ENCODE data around the gene OR51B4. TPM values are rescaled to one million over a fixed set of nuclear protein-coding genes. Genes with fewer than 3 reads are reported as not detected.

The OR51B4 gene
- total and polyA plus RNA-seq, 2 donors (not counting 3 experiments of a cell fraction or from before 2014, with no cell fraction given), result 0.08 TPM; not detected in 1

- no peak for FAIRE-seq
- BruUV-seq (replicated peaks), result no TSS peak
- Histone ChIP-seq H3K4me2 (ENCODE audit: insufficient read depth, low read length) (no peak within 1 kb of the TSS), H3K27ac (ENCODE audit: insufficient read depth, low read depth, low read length) (no peak within 1 kb of the TSS), H4K20me1 (replicated peaks; ENCODE audit: control insufficient read depth, extremely low read depth, insufficient read depth, low read length) (no peaks in the 10 kb centered on the region), H3K4me3 (replicated peaks in 1 of 3; ENCODE audit: insufficient read depth in 1 of 3, low read depth in 1 of 3, low read length in 3 of 3) (no peak within 1 kb of the TSS), H3K9me1 (replicated peaks; ENCODE audit: control insufficient read depth, extremely low read depth, insufficient read depth, low read length) (no peaks in the 10 kb centered on the region), H3K79me2 (ENCODE audit: control insufficient read depth, insufficient read depth, low read length) (no peaks in the 10 kb centered on the region), H3K27me3 (ENCODE audit: control insufficient read depth in 2 of 2, insufficient read depth in 2 of 2, low read length in 2 of 2) (no peaks in the 10 kb centered on the region), H3K9me3 (replicated peaks; ENCODE audit: control insufficient read depth, insufficient read depth, low read length) (no peaks in the 10 kb centered on the region), H3K9ac (replicated peaks; ENCODE audit: extremely low read depth, insufficient read depth, low read length) (no peak within 1 kb of the TSS), H3K36me3 (ENCODE audit: control insufficient read depth in 2 of 2, extremely low read depth in 1 of 2, insufficient read depth in 2 of 2, low read length in 2 of 2) (no peaks in the 10 kb centered on the region), H2AFZ (ENCODE audit: low read depth, low read length) (no peak within 1 kb of the TSS), H3K4me1 (ENCODE audit: control insufficient read depth, extremely low read depth, insufficient read depth, low read length) (no peaks in the 10 kb centered on the region)
- intact Hi-C loops (cut with micrococcal nuclease) (no loop called here), dilution Hi-C loops (cut with MboI; ENCODE audit: extremely low pct_ligation_motif_present, low sequenced_read_pairs) (no loop called here)
- no peak for TF ChIP-seq POLR2A (IDR thresholded peaks at IDR 0.05; ENCODE audit: low read depth, low read length)
- no peak for TF ChIP-seq CTCF (IDR thresholded peaks at IDR 0.05; ENCODE audit: extremely low read depth in 1 of 2, insufficient read depth in 1 of 2, low read depth in 1 of 2, low read length in 2 of 2)
- ChIA-PET POLR2A (no interaction called here), CTCF (interaction anchor here (0.6 kb wide), 1 partner anchor 8 kb away, joined by 3 read pairs; no protein-coding TSS in a partner anchor)
- no peak for DNase-seq (ENCODE audit: low read depth, low spot score)
These were observed 22.5 kb upstream of the OR51B4 start, which contains the start of gene OR51B2 for GRCh38 chr11:5324197-5324596. Gene OR51B2, minus strand, starts transcription at chr11:5324297. Its CDS starts 0 bp downstream, at chr11:5324297.

GRCh38 chr11:5317292-5317691, 15.5 kb upstream of the OR51B4 start:
- dilution Hi-C loops (cut with MboI; ENCODE audit: extremely low pct_ligation_motif_present, low sequenced_read_pairs), result no loop called here
- no peaks in the 10 kb centered on the region for H3K4me1 ChIP-seq (ENCODE audit: control insufficient read depth, extremely low read depth, insufficient read depth, low read length)
- intact Hi-C loops (cut with micrococcal nuclease), result no loop called here
- H2AFZ ChIP-seq (ENCODE audit: low read depth, low read length), result no peak overlapping the region
- no TSS peak for BruUV-seq (replicated peaks)
- POLR2A ChIA-PET, result no interaction called here
- no peak overlapping the region for H3K9ac ChIP-seq (replicated peaks; ENCODE audit: extremely low read depth, insufficient read depth, low read length)
- DNase-seq (ENCODE audit: low read depth, low spot score) (no peak), FAIRE-seq (no peak)
- no peaks in the 10 kb centered on the region for H3K9me3 ChIP-seq (replicated peaks; ENCODE audit: control insufficient read depth, insufficient read depth, low read length)
- no peak for TF ChIP-seq POLR2A (IDR thresholded peaks at IDR 0.05; ENCODE audit: low read depth, low read length)
- no peak for TF ChIP-seq GATA2 (IDR thresholded peaks at IDR 0.05; ENCODE audit: insufficient read depth, insufficient read length, low read depth, low read length)
- no peak for TF ChIP-seq EZH2 (IDR thresholded peaks at IDR 0.05; ENCODE audit: borderline replicate concordance, low read depth, low read length, severe bottlenecking)
- TF ChIP-seq MAX (IDR thresholded peaks at IDR 0.05; ENCODE audit: insufficient read depth, insufficient read length), result no peak
- no peak for TF ChIP-seq FOS (IDR thresholded peaks at IDR 0.05; ENCODE audit: borderline replicate concordance, insufficient read depth, low read length)
- TF ChIP-seq CTCF (IDR thresholded peaks at IDR 0.05; ENCODE audit: extremely low read depth in 1 of 2, insufficient read depth in 1 of 2, low read depth in 1 of 2, low read length in 2 of 2), result no peak
- TF ChIP-seq MYC (IDR thresholded peaks at IDR 0.05; ENCODE audit: low read depth, low read length), result no peak
- no peak for TF ChIP-seq JUN (IDR thresholded peaks at IDR 0.05; ENCODE audit: borderline replicate concordance, insufficient read depth, insufficient read length, low read depth)
- no peak for TF ChIP-seq POLR2AphosphoS5 (IDR thresholded peaks at IDR 0.05; ENCODE audit: insufficient read depth, low read depth, low read length)
- CTCF ChIA-PET, result no interaction called here
- no peaks in the 10 kb centered on the region for H3K79me2 ChIP-seq (ENCODE audit: control insufficient read depth, insufficient read depth, low read length)
- H4K20me1 ChIP-seq (replicated peaks; ENCODE audit: control insufficient read depth, extremely low read depth, insufficient read depth, low read length), result no peaks in the 10 kb centered on the region
- H3K27me3 ChIP-seq (ENCODE audit: control insufficient read depth in 2 of 2, insufficient read depth in 2 of 2, low read length in 2 of 2), result no peaks in the 10 kb centered on the region
- no peak overlapping the region for H3K27ac ChIP-seq (ENCODE audit: insufficient read depth, low read depth, low read length)
- H3K4me2 ChIP-seq (ENCODE audit: insufficient read depth, low read length), result no peak overlapping the region
- no peak overlapping the region for H3K4me3 ChIP-seq (replicated peaks in 1 of 3; ENCODE audit: insufficient read depth in 1 of 3, low read depth in 1 of 3, low read length in 3 of 3)
- H3K9me1 ChIP-seq (replicated peaks; ENCODE audit: control insufficient read depth, extremely low read depth, insufficient read depth, low read length), result no peaks in the 10 kb centered on the region
- no peaks in the 10 kb centered on the region for H3K36me3 ChIP-seq (ENCODE audit: control insufficient read depth in 2 of 2, extremely low read depth in 1 of 2, insufficient read depth in 2 of 2, low read length in 2 of 2)
